HG02943 (cell line): ENCODE data around the gene NEK5.

Experiments used
- ATAC-seq: cut with Tn5 transposase; IDR thresholded peaks from one replicate; pipeline ENCODE4 v1.9.1; 2021; ENCODE audit warnings: mild to moderate bottlenecking, low read depth, moderate library complexity; ENCODE audit not compliant: unreplicated experiment

NEK5 gene

GRCh38 chr13:51995677-51996551, 133.0 kb downstream of the NEK5 start:
- ATAC-seq, result no peak

- no peak for ATAC-seq
Observed at GRCh38 chr13:51993713-51994112, 135.2 kb downstream of the NEK5 start.

- no peak for ATAC-seq
Observed at GRCh38 chr13:51988988-51989618, 139.8 kb downstream of the NEK5 start.
